ENCODE measurements around the gene CRY1.

DNA sequence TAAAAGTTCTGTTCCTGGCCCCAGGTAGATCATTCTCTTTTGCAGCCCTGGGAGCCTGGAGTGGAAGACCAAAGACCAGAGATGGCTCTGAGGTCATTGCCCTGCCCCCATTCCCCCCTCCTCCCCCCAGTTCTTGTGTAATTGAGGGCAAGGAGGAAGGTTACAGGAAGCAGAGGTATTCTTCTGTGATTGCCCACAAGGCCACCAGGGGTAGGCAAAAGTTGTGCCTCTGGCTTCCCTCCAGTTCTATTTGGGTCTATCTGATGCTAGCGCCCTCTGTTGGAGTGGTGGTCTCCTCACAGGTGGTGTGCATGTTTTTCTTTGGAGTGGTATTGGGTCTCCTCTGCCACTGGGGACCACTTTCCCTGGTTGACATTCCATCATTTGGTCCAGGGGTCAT lies 41.2 kb upstream of the CRY1 start:
- TF ChIP-seq CTCF (IDR thresholded peaks at IDR 0.05): peak in 3 of 4 donors; percentile 9 to 23 (median 13)
- no peak for TF ChIP-seq POLR2A (IDR thresholded peaks at IDR 0.05)
